ES-I3 (cell line): ENCODE data around the gene GUCY1A1.

Source experiments
- H3K36me3 ChIP-seq: 2 replicates; pipeline ENCODE4 v1.6.1; 2013; ENCODE audit warnings: mild to moderate bottlenecking, low read length, control low read depth, moderate library complexity; ENCODE audit not compliant: insufficient read depth
- H3K4me1 ChIP-seq: 2 replicates; pipeline ENCODE4 v1.6.1; 2013; ENCODE audit warnings: mild to moderate bottlenecking, control low read depth, low read length; ENCODE audit not compliant: insufficient read depth
- H3K9ac ChIP-seq: 2 replicates; pipeline ENCODE4 v1.6.1; 2013; ENCODE audit warnings: low read depth, mild to moderate bottlenecking, low read length, moderate library complexity
- H3K9me3 ChIP-seq: 2 replicates; pipeline ENCODE4 v1.6.1; 2013; ENCODE audit warnings: mild to moderate bottlenecking, low read length, moderate library complexity; ENCODE audit not compliant: control insufficient read depth, insufficient read depth

Gene GUCY1A1

DNA sequence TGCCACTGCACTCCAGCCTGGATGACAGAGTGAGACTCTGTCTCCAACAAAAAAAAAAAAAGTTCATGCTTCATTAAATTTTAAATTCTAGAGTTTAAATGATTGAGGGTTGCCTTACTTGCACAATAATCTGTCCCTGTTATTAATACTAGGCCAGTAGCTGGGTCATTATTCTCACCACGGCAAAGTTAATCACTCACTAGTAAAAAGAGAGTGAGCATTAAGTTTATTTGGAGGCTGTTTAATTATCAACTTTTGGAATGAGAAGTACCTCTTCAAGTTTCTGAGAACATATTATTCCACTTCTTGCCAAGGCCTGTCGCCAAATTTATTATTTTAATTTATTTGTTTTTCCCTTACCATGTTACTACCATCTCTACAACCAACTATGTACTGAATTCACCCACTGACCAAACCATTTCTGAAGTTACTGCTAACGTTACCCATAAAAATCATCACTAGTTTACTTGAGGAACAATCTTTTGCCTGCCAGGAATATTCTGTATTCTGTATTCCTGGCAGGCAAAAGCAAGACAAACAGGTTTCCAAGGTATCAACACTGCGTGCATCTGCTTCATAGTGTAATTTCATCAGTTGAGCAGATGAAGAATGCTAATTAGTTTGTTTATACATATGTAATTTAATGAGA lies 26.5 kb downstream of the GUCY1A1 start:
- H3K36me3 ChIP-seq, result no peaks in the 10 kb centered on the region
- no peaks in the 10 kb centered on the region for H3K9me3 ChIP-seq
- H3K4me1 ChIP-seq, result no peaks in the 10 kb centered on the region
- no peak overlapping the region for H3K9ac ChIP-seq

DNA sequence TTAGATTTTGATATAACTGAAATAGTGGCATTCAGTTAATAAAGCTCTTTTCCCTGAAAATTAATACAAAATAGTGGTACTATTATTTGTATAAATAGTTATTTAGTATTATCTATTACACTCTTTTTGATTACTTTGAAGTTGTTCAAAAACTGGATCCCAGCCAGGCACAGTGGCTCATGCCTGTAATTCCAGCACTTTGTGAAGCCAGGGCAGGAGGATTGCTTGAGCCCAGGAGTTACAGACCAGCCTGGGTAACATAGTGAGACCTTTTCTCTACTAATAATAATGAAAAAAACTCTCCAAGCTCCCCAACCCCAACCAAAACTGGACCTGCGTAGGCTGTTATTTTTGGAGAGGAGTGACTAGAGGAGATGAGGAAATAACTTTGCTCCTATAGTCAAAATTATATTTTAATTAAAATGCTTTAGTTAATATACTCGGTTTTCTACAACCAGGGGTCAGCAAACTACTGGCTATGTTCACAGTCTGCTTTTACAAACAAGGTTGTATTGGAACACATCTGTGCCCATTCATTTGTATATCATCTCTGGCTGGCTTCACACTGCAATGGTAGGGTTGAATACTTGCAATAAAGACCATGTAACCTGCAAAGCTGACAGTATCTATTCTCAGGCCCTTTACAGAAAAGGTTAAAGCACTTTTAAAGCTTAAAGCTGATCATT lies 27.6 kb downstream of the GUCY1A1 start:
- H3K36me3 ChIP-seq, result no peaks in the 10 kb centered on the region
- no peaks in the 10 kb centered on the region for H3K4me1 ChIP-seq
- H3K9ac ChIP-seq, result no peak overlapping the region
- no peaks in the 10 kb centered on the region for H3K9me3 ChIP-seq

DNA sequence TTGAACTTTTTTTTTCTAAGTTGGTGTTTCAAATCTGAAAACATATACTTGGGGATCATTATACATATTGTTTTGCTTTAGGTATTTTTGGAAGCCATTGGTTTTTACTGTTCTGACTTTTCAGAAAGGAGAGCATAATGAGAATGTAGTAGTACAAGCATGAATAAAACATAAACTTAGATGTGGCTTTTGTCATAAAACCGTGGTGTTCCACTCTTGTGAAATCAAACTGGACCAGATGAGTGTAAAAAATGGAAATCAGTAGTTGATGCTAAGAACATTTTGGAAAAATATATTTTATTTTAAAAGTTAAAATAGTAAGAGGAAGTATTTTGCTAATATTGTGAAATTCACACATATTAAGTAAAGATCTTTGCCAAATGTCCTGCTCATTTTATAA lies 29.6 kb downstream of the GUCY1A1 start:
- H3K9me3 ChIP-seq, result no peaks in the 10 kb centered on the region
- H3K4me1 ChIP-seq, result no peaks in the 10 kb centered on the region
- no peak overlapping the region for H3K9ac ChIP-seq
- no peaks in the 10 kb centered on the region for H3K36me3 ChIP-seq

DNA sequence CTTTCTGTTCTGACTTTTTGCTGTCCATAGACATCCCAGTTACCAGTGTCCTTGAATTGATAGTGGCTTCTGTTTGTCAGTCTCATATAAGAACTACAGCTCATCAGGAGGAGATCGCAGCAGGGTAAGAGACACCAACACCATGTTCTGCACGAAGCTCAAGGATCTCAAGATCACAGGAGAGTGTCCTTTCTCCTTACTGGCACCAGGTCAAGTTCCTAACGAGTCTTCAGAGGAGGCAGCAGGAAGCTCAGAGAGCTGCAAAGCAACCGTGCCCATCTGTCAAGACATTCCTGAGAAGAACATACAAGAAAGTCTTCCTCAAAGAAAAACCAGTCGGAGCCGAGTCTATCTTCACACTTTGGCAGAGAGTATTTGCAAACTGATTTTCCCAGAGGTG lies 30.1 kb downstream of the GUCY1A1 start:
- H3K36me3 ChIP-seq, result no peaks in the 10 kb centered on the region
- no peak overlapping the region for H3K9ac ChIP-seq
- no peaks in the 10 kb centered on the region for H3K9me3 ChIP-seq
- H3K4me1 ChIP-seq, result no peaks in the 10 kb centered on the region

DNA sequence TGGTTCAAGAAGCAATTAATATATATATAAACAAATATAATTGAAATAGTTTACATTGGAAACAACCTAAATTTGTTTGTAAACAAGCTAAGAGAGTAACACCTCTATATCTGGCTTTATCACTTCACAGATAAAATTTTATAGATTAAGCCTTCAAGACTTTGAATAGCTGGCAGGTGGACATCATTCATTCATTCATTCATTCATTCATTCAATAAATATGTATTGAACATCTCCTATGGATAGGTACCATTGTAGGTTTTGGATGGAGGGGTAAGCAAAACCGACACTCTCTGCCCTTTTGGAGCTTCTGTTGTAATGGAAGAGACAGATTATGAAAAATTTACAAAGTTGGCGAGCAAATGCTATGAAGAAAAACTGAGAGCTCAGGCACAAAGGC lies 35.2 kb downstream of the GUCY1A1 start:
- H3K4me1 ChIP-seq, result no peaks in the 10 kb centered on the region
- H3K9me3 ChIP-seq, result no peaks in the 10 kb centered on the region
- no peak overlapping the region for H3K9ac ChIP-seq
- H3K36me3 ChIP-seq, result no peaks in the 10 kb centered on the region

DNA sequence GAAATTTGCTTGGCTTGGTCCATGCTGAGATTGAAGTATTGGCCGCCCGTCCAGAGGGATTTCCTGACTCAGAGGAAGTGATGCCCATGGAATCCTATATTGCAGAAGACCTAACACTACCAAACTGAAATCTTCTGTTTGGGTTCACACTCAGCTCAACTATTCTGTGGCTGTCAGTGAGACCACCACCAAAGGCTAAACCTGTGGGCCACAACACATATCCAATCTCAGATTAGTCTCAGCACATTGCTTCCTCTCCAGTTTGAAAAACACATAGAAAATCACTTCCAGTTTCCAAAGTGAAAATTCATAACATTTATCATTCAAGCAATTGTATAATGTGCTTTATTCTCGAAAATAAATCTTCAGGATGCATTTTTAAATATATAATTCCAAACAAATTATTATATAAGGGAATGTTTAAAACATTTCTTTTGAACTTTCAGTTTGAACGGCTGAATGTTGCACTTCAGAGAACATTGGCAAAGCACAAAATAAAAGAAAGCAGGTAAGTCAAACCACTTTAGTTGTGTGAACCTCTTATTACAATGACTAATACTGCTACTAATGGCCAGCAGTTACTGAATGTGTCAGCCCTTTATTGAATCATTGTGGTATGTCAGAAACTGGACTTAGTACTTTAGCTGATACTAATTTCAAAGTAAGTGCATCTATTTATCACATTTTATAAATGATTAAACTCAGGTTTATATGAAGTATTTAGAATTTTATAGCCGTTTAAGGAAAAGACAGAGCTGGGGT lies 37.0 kb downstream of the GUCY1A1 start:
- Histone ChIP-seq H3K9me3 (no peaks in the 10 kb centered on the region), H3K36me3 (no peaks in the 10 kb centered on the region), H3K4me1 (no peaks in the 10 kb centered on the region), H3K9ac (no peak overlapping the region)

DNA sequence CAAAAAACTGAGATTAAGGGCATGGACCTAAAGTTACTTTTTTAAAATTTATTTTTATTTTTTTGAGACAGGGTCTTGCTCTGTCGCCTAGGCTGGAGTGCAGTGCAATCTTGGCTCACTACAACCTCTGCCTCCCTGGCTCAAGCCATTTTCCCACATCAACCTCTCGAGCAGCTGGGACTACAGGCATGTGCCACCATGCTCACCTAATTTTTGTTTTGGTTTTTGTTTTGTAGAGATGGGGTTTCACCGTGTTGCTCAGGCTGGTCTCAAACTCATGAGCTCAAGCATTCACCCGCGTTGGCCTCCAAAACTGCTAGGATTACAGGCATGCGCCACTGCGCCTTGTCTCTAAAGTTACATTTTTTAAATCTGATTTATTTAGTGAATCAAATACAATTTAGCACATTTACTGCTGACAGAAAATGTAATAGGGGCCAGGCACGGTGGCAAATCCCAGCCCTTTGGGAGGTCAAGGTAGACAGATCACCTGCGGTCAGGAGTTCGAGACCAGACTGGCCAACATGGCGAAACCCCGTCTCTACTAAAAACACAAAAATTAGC lies 38.3 kb downstream of the GUCY1A1 start:
- no peaks in the 10 kb centered on the region for H3K9me3 ChIP-seq
- no peak overlapping the region for H3K9ac ChIP-seq
- no peaks in the 10 kb centered on the region for H3K36me3 ChIP-seq
- no peaks in the 10 kb centered on the region for H3K4me1 ChIP-seq

DNA sequence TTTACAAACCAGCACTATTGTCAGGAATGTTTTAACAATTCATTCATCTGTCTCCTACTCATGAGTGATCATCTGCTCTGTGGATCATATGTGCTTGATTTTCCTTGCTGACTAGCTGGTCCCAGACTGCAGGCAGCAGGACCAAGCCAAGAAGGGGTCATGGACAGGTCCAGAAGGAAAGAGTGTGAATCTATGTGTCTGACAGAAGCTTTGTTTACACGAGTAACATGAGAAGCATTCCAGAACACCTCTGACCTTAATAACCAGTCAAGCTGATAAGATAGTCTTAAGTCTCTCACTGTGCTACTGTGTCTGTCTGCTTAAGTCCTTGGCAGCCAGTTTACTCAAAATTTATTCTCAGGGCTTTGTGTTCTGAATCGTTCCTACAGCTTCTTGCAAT lies 39.0 kb downstream of the GUCY1A1 start:
- Histone ChIP-seq H3K4me1 (no peaks in the 10 kb centered on the region), H3K36me3 (no peaks in the 10 kb centered on the region), H3K9me3 (no peaks in the 10 kb centered on the region), H3K9ac (no peak overlapping the region)

DNA sequence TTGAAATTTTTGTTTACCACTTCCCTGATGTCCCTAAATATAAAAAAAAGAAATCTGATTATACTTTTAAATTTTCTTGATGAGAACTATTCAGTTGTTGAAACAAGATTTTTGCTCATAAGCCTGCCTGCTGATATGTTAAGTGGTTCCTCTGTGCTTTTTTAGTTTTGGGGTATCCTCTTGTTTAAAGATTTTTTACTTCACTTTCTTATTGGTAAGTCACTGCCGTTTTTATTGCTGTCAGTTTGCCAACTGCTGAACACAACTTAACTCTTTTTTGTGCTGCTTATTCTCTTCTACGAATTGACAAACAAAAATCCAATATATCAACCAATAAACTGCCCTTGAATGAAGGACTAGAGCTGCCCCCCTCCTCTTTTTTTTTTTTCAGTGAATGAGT lies 39.5 kb downstream of the GUCY1A1 start:
- Histone ChIP-seq H3K36me3 (no peaks in the 10 kb centered on the region), H3K9me3 (no peaks in the 10 kb centered on the region), H3K9ac (no peak overlapping the region), H3K4me1 (no peaks in the 10 kb centered on the region)

DNA sequence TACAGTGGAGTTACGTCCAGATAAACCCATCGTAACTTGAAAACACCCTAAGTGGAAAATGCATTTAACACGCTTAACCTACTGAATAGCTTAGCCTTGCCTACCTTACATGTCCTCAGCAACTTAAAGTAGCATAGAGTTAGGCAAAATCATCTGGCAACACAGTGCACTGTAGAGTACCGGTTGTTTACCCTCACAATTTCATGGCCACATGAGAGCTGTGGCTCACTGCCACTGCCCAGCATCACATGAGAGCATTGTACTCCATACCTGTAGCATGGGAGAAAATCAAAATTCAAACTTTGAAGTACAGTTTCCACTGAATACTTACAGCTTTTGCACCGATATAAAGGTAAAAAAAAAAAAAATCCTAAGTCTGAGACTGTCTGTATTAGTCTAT lies 40.6 kb downstream of the GUCY1A1 start:
- Histone ChIP-seq H3K9ac (no peak overlapping the region), H3K4me1 (no peaks in the 10 kb centered on the region), H3K9me3 (no peaks in the 10 kb centered on the region), H3K36me3 (no peaks in the 10 kb centered on the region)

DNA sequence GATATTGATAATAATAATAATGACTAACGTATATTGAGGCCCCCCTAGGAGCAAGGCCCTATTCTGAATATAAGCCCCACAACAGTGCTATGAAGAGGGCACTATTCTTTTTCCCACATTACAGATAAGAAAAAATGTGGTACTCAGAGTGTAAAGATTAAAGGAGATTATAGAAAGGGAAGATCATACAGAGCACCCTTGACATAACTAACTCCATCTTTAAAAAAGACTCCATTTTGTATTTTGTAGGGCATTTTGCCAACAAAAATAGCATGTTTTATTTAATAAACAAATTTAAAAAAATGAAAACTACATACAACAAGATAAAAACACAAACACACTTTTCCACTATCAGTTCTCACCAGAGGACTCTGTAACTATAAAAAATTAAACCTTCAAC lies 42.1 kb downstream of the GUCY1A1 start:
- H3K9me3 ChIP-seq, result no peaks in the 10 kb centered on the region
- H3K4me1 ChIP-seq, result no peaks in the 10 kb centered on the region
- no peaks in the 10 kb centered on the region for H3K36me3 ChIP-seq
- no peak overlapping the region for H3K9ac ChIP-seq

DNA sequence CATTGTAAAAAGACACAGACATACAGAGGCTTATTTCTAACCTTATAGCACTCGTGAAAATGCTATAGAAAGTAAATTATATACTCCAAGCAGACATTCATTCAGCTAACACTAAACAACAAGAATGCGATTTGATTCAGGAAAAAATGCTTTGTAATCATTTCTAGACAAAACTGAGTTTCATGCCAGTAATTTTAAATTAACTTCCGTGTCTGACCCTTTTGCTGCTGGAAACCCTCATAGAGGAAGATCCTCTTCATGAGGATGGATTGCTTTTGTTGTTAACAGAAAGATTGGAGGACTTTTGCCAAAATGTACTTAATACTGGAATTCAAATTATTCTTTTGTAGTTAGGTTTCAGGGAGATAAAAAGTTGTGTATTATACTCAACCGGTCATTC lies 43.3 kb downstream of the GUCY1A1 start:
- no peaks in the 10 kb centered on the region for H3K36me3 ChIP-seq
- no peak overlapping the region for H3K9ac ChIP-seq
- no peaks in the 10 kb centered on the region for H3K4me1 ChIP-seq
- H3K9me3 ChIP-seq, result no peaks in the 10 kb centered on the region

DNA sequence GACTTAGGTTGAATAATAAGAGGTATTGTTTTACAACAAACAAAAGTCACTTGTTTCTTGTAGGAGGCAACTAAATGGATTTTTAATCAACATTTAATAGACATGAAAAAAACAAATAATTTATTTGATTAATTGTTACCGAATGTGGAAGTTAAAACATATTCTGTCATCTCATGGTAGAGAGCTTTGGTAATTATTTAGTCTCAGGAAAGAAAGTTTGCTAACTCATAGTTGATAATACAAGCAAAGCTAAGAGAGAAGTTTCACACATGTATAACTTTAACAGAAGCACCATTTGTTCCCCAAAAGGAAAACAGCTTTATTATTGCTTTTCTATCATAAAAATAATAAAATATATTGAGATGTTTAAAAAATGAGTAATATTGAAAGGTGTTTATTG lies 44.9 kb downstream of the GUCY1A1 start:
- no peaks in the 10 kb centered on the region for H3K36me3 ChIP-seq
- H3K4me1 ChIP-seq, result no peaks in the 10 kb centered on the region

DNA sequence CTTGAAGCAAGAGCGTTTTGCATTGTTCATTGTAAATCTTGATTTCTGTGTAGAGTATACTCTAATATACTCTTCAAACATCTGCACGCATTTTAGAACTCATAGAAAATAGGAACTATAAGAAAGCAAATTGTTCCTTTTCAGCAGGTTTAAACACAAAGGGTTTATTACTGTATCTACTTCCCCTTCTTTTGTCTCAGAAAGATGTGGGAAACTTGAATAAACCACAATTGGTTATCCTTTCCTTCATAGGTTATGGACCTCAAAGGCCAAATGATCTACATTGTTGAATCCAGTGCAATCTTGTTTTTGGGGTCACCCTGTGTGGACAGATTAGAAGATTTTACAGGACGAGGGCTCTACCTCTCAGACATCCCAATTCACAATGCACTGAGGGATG lies 46.2 kb downstream of the GUCY1A1 start:
- Histone ChIP-seq H3K9me3 (no peaks in the 10 kb centered on the region), H3K4me1 (no peaks in the 10 kb centered on the region), H3K9ac (no peak overlapping the region), H3K36me3 (no peaks in the 10 kb centered on the region)

More for the DNA sequence above, 44.9 kb downstream of the GUCY1A1 start:
- Histone ChIP-seq H3K9me3 (no peaks in the 10 kb centered on the region), H3K9ac (no peak overlapping the region)

DNA sequence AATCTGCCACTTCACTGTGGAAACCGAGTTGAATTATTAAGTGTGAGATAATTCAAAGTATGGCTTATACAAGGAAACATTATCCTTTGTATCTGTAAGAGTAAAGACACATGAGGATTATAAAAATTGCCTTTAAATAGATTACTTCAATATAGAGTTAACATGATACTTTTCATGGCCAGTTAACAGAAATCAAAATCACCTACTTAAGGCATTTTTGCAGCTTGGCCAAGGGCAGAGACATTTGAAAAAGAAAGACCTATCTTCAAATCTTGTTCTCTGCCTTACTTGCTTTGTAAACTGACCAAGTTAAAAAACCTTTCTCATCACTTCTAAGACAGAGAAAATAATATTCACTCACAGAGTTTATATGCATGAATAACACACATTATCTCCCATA lies 47.3 kb downstream of the GUCY1A1 start:
- no peaks in the 10 kb centered on the region for H3K9me3 ChIP-seq
- H3K4me1 ChIP-seq, result no peaks in the 10 kb centered on the region
- H3K9ac ChIP-seq, result no peak overlapping the region
- H3K36me3 ChIP-seq, result no peaks in the 10 kb centered on the region
